SU-DHL-6 (cell line): ENCODE data around the gene BACE1.

Experiments used
- H2AFZ ChIP-seq: fragments of 200-600 bp; sonication (generic); 2 replicates; pipeline ENCODE4 v1.6.1; 2014; ENCODE audit warnings: low read depth, mild to moderate bottlenecking, moderate library complexity, mixed read lengths, antibody characterized with exemption, low read length; ENCODE audit not compliant: severe bottlenecking
- H3F3A ChIP-seq: fragments of 200-600 bp; shearing (Covaris generic); 2 replicates; pipeline ENCODE4 v1.6.0; 2016; ENCODE audit warnings: antibody characterized with exemption, mild to moderate bottlenecking; ENCODE audit not compliant: insufficient read depth
- H3K27ac ChIP-seq: fragments of 200-600 bp; sonication (generic); 2 replicates; pipeline ENCODE4 v1.5.1; 2016; ENCODE audit warnings: low read depth, mild to moderate bottlenecking, low read length, moderate library complexity, mixed read lengths
- H3K27me3 ChIP-seq: fragments of 200-600 bp; sonication (generic), shearing (Covaris generic); 2 replicates; pipeline ENCODE4 v1.6.0; 2014; ENCODE audit warnings: mild to moderate bottlenecking, low read length
- H3K36me3 ChIP-seq: fragments of 200-600 bp; sonication (generic); 2 replicates; pipeline ENCODE4 v1.6.1; 2014; ENCODE audit warnings: mild to moderate bottlenecking, low read length, mixed read lengths
- H3K4me2 ChIP-seq: fragments of 300-600, 200-600 bp; shearing (Covaris generic), sonication (generic); 2 replicates; pipeline ENCODE4 v1.6.0; 2014; ENCODE audit warnings: low read length, low read depth, mild to moderate bottlenecking; ENCODE audit not compliant: poor library complexity, severe bottlenecking
- H3K4me3 ChIP-seq: fragments of 200-600 bp; sonication (generic); 2 replicates; pipeline ENCODE4 v1.5.1; 2014; ENCODE audit warnings: antibody characterized with exemption, low read length, mild to moderate bottlenecking, mixed read lengths; ENCODE audit not compliant: insufficient read depth, poor library complexity, severe bottlenecking
- H3K79me2 ChIP-seq: fragments of 200-600 bp; sonication (generic); 2 replicates; pipeline ENCODE4 v1.6.1; 2014; ENCODE audit warnings: mild to moderate bottlenecking, low read length, moderate library complexity; ENCODE audit not compliant: insufficient read depth
- H3K9ac ChIP-seq: fragments of 200-600 bp; sonication (generic); 2 replicates; pipeline ENCODE4 v1.7.0; 2014; ENCODE audit warnings: mild to moderate bottlenecking, low read length
- H3K9me2 ChIP-seq: fragments of 200-600 bp; sonication (generic); replicated peaks from 2 replicates; pipeline ENCODE4 v1.6.1; 2014; ENCODE audit warnings: low read length; ENCODE audit not compliant: insufficient read depth
- H3K9me3 ChIP-seq: fragments of 200-600 bp; sonication (generic); 2 replicates; pipeline ENCODE4 v1.6.1; 2014; ENCODE audit warnings: low read length, mixed read lengths; ENCODE audit not compliant: insufficient read depth
- H4K20me1 ChIP-seq: fragments of 200-600 bp; sonication (generic); 2 replicates; pipeline ENCODE4 v1.6.1; 2014; ENCODE audit warnings: low read depth, mild to moderate bottlenecking, antibody characterized with exemption, low read length, moderate library complexity, mixed read lengths
- EZH2phosphoT487 ChIP-seq: fragments of 200-600 bp; sonication (generic), shearing (Covaris generic); conservative IDR thresholded peaks from 2 replicates; pipeline ENCODE4 v1.6.1; 2018; ENCODE audit warnings: mild to moderate bottlenecking, antibody characterized with exemption, low read length, moderate library complexity, mixed read lengths
- TF ChIP-seq, protein P1 (sequence below): fragments of 200-600 bp; sonication (generic); IDR thresholded peaks from one replicate; pipeline ENCODE4 v1.5.1; 2017; ENCODE audit warnings: antibody characterized with exemption, mild to moderate bottlenecking, low read length, moderate library complexity; ENCODE audit not compliant: insufficient read depth, poor library complexity, severe bottlenecking

Gene BACE1

GRCh38 chr11:117255966-117256365, 60.1 kb downstream of the BACE1 start:
- Histone ChIP-seq H3K27ac (no peak overlapping the region), H2AFZ (no peak overlapping the region), H3K9me3 (no peaks in the 10 kb centered on the region), H3K4me2 (no peak overlapping the region), H4K20me1 (no peaks in the 10 kb centered on the region), H3F3A (no peaks in the 10 kb centered on the region), H3K9ac (no peak overlapping the region), H3K36me3 (no peaks in the 10 kb centered on the region), H3K9me2 (no peaks in the 10 kb centered on the region), H3K27me3 (no peaks in the 10 kb centered on the region), H3K4me3 (no peak overlapping the region), H3K79me2 (no peaks in the 10 kb centered on the region)
- TF ChIP-seq, protein P1, sequence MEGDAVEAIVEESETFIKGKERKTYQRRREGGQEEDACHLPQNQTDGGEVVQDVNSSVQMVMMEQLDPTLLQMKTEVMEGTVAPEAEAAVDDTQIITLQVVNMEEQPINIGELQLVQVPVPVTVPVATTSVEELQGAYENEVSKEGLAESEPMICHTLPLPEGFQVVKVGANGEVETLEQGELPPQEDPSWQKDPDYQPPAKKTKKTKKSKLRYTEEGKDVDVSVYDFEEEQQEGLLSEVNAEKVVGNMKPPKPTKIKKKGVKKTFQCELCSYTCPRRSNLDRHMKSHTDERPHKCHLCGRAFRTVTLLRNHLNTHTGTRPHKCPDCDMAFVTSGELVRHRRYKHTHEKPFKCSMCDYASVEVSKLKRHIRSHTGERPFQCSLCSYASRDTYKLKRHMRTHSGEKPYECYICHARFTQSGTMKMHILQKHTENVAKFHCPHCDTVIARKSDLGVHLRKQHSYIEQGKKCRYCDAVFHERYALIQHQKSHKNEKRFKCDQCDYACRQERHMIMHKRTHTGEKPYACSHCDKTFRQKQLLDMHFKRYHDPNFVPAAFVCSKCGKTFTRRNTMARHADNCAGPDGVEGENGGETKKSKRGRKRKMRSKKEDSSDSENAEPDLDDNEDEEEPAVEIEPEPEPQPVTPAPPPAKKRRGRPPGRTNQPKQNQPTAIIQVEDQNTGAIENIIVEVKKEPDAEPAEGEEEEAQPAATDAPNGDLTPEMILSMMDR, result no peak
- TF ChIP-seq EZH2phosphoT487, result no peak

- no peaks in the 10 kb centered on the region for H3F3A ChIP-seq
- TF ChIP-seq EZH2phosphoT487, result no peak
- TF ChIP-seq, protein P1, result no peak
Observed at GRCh38 chr11:117251506-117251905, 64.5 kb downstream of the BACE1 start.

DNA sequence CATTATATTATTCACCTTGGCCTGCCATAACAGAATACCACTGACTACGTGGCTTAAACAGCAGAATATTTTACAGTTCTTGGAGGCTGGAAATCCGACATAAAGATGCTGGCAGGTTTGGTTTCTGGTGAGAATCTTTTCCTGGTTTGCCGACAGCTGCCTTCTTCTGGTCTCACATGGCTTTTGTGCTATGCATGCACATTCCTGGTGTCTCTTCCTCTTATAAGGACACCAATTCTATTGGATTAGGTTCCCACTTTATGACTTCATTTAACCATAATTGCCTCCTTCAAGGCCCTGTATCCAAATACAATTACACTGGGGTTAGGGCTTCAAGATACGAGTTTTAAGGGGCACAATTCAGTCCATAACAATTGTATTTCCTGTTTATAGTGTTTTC, 66.5 kb downstream of the BACE1 start:
- Histone ChIP-seq H3K27me3 (no peaks in the 10 kb centered on the region), H3K9ac (no peak overlapping the region), H3K79me2 (no peaks in the 10 kb centered on the region), H3K4me3 (no peak overlapping the region), H3K36me3 (peaks cover 6% of the 10 kb centered on the region; the same call in 1 of the 2 replicates), H4K20me1 (no peaks in the 10 kb centered on the region), H3K4me2 (no peak overlapping the region), H3K9me3 (no peaks in the 10 kb centered on the region), H2AFZ (no peak overlapping the region), H3F3A (no peaks in the 10 kb centered on the region), H3K9me2 (no peaks in the 10 kb centered on the region), H3K27ac (no peak overlapping the region)
- TF ChIP-seq, protein P1, result no peak
- TF ChIP-seq EZH2phosphoT487, result no peak

More at GRCh38 chr11:117251506-117251905, 64.5 kb downstream of the BACE1 start:
- no peaks in the 10 kb centered on the region for H3K27me3 ChIP-seq
- H3K36me3 ChIP-seq, result peaks cover 5% of the 10 kb centered on the region; the same call in 1 of the 2 replicates
- H3K4me3 ChIP-seq, result no peak overlapping the region
- no peaks in the 10 kb centered on the region for H4K20me1 ChIP-seq
- no peak overlapping the region for H3K4me2 ChIP-seq
- no peaks in the 10 kb centered on the region for H3K9me3 ChIP-seq
- no peaks in the 10 kb centered on the region for H3K79me2 ChIP-seq
- no peak overlapping the region for H2AFZ ChIP-seq
- H3K27ac ChIP-seq, result no peak overlapping the region
- H3K9ac ChIP-seq, result no peak overlapping the region
- no peaks in the 10 kb centered on the region for H3K9me2 ChIP-seq
